Breast epithelium (tissue), 4 donors: ENCODE data around the gene BCAN. TPM values are rescaled to one million over a fixed set of nuclear protein-coding genes. Genes with fewer than 3 reads are reported as not detected.

Source experiments
- DNase-seq, 2 donors: peaks; one replicate each; pipeline ENCODE4 v3.0.0-alpha.2; 2019; ENCODE audit warnings: low spot score in 2 of 2
- H3K27ac ChIP-seq, 2 donors: fragments of 200-600 bp; sonication (generic) in 1 of 2; one replicate each; pipeline ENCODE4 v1.5.1; 2016 to 2019; ENCODE audit warnings: mild to moderate bottlenecking in 1 of 2
- H3K27me3 ChIP-seq, 2 donors: fragments of 200-600 bp; sonication (generic) in 1 of 2; one replicate each; pipeline versions ENCODE4 v1.5.1 to v1.6.0; 2017 to 2019; ENCODE audit warnings: control low read depth in 1 of 2, mild to moderate bottlenecking in 1 of 2
- H3K36me3 ChIP-seq: fragments of 200-600 bp; one replicate; pipeline ENCODE4 v1.5.1; 2019
- H3K4me1 ChIP-seq, 2 donors: fragments of 200-600 bp; sonication (generic); one replicate each; pipeline ENCODE4 v1.5.1; 2016 to 2019; ENCODE audit warnings: control low read depth in 1 of 2
- H3K4me3 ChIP-seq, 3 donors: fragments of 200-600 bp; sonication (generic); 1 replicate in 2 of 3; 2 replicates in 1 of 3; pipeline ENCODE4 v1.5.1; 2016 to 2019; ENCODE audit warnings: mild to moderate bottlenecking in 3 of 3, moderate library complexity in 2 of 3
- H3K9me3 ChIP-seq, 2 donors: fragments of 200-600 bp; sonication (generic) in 1 of 2; one replicate each; pipeline ENCODE4 v1.5.1; 2016 to 2019; ENCODE audit warnings: control low read depth in 1 of 2
- CTCF ChIP-seq, 3 donors: fragments of 450-650 bp; IDR thresholded peaks; one replicate each; pipeline ENCODE4 v1.5.1; 2016 to 2017; ENCODE audit warnings: antibody characterized with exemption in 3 of 3, mild to moderate bottlenecking in 3 of 3, moderate library complexity in 3 of 3
- POLR2A ChIP-seq: fragments of 450-650 bp; IDR thresholded peaks from one replicate; pipeline ENCODE4 v1.6.1; 2016; ENCODE audit warnings: antibody characterized with exemption, mild to moderate bottlenecking, moderate library complexity
- POLR2AphosphoS5 ChIP-seq, 3 donors: sonication (generic); formaldehyde crosslinking; IDR thresholded peaks; one replicate each; pipeline ENCODE4 v1.6.1; 2017; ENCODE audit warnings: antibody characterized with exemption in 3 of 3
- intact Hi-C: fragments of 100-400 bp; cut with DNase I; formaldehyde crosslinking; loops from one replicate; pipeline ENCODE4 v1.15.1; 2023; ENCODE audit warnings: low total_unique reads
- total RNA-seq, 3 donors: library from RNA; depleted of rRNA; stranded (reverse); fragments of >200 nt; gene quantifications; one replicate each; pipeline ENCODE4 v1.1.0, GENCODE V29; 2016

BCAN gene
- total RNA-seq, 3 donors from 2014 or later, result 0.44 TPM; not detected in 2

GRCh38 chr1:156692925-156693847, 51.3 kb downstream of the BCAN start:
- peak overlapping the region in 2 of 3 donors; percentile 9 to 32 for H3K4me3 ChIP-seq
- peak; percentile 77 to 82 for DNase-seq
- no peaks in the 10 kb centered on the region for H3K36me3 ChIP-seq
- intact Hi-C loops, result no loop called here
- H3K27ac ChIP-seq, result peak overlapping the region; percentile 84 to 90
- TF ChIP-seq POLR2AphosphoS5 (IDR thresholded peaks at IDR 0.05) (no peak), POLR2A (no peak), CTCF (IDR thresholded peaks at IDR 0.05) (no peak)
- peaks cover 21 to 43% of the 10 kb centered on the region in 2 donors for H3K4me1 ChIP-seq
- H3K9me3 ChIP-seq, result no peaks in the 10 kb centered on the region
- H3K27me3 ChIP-seq, result no peaks in the 10 kb centered on the region

GRCh38 chr1:156693848-156694689, 52.2 kb downstream of the BCAN start:
- intact Hi-C loops, result no loop called here
- DNase-seq, result peak in 1 of 2 donors; percentile 69
- Histone ChIP-seq H3K4me3 (no peak overlapping the region), H3K4me1 (peaks cover 21 to 43% of the 10 kb centered on the region in 2 donors), H3K36me3 (no peaks in the 10 kb centered on the region), H3K9me3 (no peaks in the 10 kb centered on the region), H3K27ac (peak overlapping the region; percentile 84 to 90), H3K27me3 (no peaks in the 10 kb centered on the region)
- peak in 1 of 3 donors; percentile 43 for TF ChIP-seq CTCF (IDR thresholded peaks at IDR 0.05)
- no peak for TF ChIP-seq POLR2AphosphoS5 (IDR thresholded peaks at IDR 0.05)

GRCh38 chr1:156694690-156694962, 52.7 kb downstream of the BCAN start:
- no peaks in the 10 kb centered on the region for H3K27me3 ChIP-seq
- no peak for DNase-seq
- peak overlapping the region; percentile 84 to 90 for H3K27ac ChIP-seq
- intact Hi-C loops, result no loop called here
- H3K4me3 ChIP-seq, result no peak overlapping the region
- TF ChIP-seq POLR2A (no peak), POLR2AphosphoS5 (IDR thresholded peaks at IDR 0.05) (no peak), CTCF (IDR thresholded peaks at IDR 0.05) (no peak)
- no peaks in the 10 kb centered on the region for H3K9me3 ChIP-seq
- no peaks in the 10 kb centered on the region for H3K36me3 ChIP-seq
- peaks cover 19 to 43% of the 10 kb centered on the region in 2 donors for H3K4me1 ChIP-seq

- Histone ChIP-seq H3K27me3 (no peaks in the 10 kb centered on the region), H3K36me3 (no peaks in the 10 kb centered on the region), H3K4me1 (peaks cover 10 to 24% of the 10 kb centered on the region in 2 donors), H3K9me3 (no peaks in the 10 kb centered on the region), H3K27ac (peak overlapping the region in 1 of 2 donors; percentile 44), H3K4me3 (no peak overlapping the region)
- TF ChIP-seq POLR2A (no peak), POLR2AphosphoS5 (IDR thresholded peaks at IDR 0.05) (no peak), CTCF (IDR thresholded peaks at IDR 0.05) (no peak)
- intact Hi-C loops, result no loop called here
- DNase-seq, result no peak
These were observed 54.8 kb downstream of the BCAN start for GRCh38 chr1:156696755-156697154.

- TF ChIP-seq POLR2A (no peak), POLR2AphosphoS5 (IDR thresholded peaks at IDR 0.05) (no peak), CTCF (IDR thresholded peaks at IDR 0.05) (no peak)
- Histone ChIP-seq H3K27me3 (no peaks in the 10 kb centered on the region), H3K27ac (peak overlapping the region; percentile 40 to 44), H3K4me3 (no peak overlapping the region), H3K4me1 (peaks cover 3 to 16% of the 10 kb centered on the region in 2 donors), H3K36me3 (no peaks in the 10 kb centered on the region), H3K9me3 (no peaks in the 10 kb centered on the region)
- intact Hi-C loops, result no loop called here
- DNase-seq, result no peak
These were observed 55.6 kb downstream of the BCAN start for GRCh38 chr1:156697481-156697880.
